HG03378 (cell line): ENCODE measurements around the gene MREG.

Experiments
- ATAC-seq: cut with Tn5 transposase; IDR thresholded peaks from one replicate; pipeline ENCODE4 v1.9.1; 2021; ENCODE audit warnings: mild to moderate bottlenecking, moderate library complexity; ENCODE audit not compliant: unreplicated experiment

The MREG gene

DNA sequence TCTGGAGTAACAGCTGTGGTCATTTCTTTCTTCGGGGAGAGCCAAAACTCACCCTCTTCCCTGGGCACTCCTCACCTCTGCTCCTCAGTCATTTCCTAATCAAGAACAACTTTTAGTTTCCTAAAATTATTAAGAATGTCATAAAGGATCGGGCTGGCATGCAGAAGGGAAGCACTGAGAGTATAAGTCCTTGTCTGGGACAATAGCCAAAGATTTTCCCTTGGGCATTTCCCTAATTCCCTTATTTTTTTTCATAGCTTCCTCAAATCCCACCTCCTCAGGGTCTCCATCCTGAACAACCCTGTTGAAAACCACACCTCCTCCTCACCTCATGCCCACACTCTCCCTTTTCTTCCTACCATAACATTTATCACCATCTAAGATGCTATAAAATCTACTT, 115.0 kb downstream of the MREG start:
- ATAC-seq = no peak

DNA sequence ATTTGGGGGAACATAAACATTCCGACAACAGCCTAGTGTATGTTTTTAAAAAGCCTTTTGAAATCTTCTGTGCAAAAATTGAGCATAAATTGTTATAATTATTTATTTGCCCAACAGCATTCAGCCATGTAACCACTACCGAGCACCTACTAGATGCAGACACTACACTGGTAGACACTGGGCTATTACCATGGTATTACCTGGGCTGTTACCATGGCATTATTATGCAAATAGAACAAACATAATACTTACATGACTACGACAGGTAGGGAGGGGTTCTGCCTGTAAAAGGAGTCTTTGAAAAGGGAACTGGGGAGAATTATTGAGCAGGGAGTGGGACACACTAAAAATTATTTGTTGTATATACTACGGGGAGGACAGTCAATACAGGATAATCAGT, 116.4 kb downstream of the MREG start:
- ATAC-seq = no peak

DNA sequence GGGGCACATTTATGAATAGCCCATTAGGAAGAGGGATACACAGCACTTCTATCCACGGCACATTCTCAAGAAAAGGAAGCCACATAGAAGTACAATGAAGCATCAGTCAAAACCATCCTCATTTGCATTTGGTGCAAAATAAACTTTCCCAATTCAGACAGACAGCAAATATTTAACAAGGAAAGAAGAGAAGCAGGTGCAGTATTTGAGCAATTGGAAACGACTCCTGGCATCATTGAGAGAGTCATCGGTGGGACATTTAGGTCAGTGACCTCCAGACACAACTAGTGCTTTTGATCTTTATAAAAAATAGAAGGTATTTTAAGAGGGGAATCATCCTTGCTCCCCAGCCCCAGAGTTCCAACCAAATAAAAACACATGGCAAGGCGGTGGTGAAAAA, 118.0 kb downstream of the MREG start:
- ATAC-seq = no peak
